D721Med (cell line): ENCODE results near the gene ITPRIP.

Experiments
- DNase-seq: peaks from one replicate; pipeline ENCODE4 v3.0.0; 2011; ENCODE audit warnings: low spot score; ENCODE audit not compliant: insufficient read length
- FAIRE-seq: peaks from 2 replicates; lab custom pipeline; 2011; peaks lifted over from hg19 to GRCh38; lab: Jason Lieb, UNC
- TF ChIP-seq, protein P1 (sequence below): IDR thresholded peaks from 2 replicates; pipeline ENCODE4 v1.5.1; 2012; ENCODE audit warnings: mild to moderate bottlenecking, control low read depth; ENCODE audit not compliant: insufficient read depth; ENCODE audit errors: missing control alignments

Gene ITPRIP

DNA sequence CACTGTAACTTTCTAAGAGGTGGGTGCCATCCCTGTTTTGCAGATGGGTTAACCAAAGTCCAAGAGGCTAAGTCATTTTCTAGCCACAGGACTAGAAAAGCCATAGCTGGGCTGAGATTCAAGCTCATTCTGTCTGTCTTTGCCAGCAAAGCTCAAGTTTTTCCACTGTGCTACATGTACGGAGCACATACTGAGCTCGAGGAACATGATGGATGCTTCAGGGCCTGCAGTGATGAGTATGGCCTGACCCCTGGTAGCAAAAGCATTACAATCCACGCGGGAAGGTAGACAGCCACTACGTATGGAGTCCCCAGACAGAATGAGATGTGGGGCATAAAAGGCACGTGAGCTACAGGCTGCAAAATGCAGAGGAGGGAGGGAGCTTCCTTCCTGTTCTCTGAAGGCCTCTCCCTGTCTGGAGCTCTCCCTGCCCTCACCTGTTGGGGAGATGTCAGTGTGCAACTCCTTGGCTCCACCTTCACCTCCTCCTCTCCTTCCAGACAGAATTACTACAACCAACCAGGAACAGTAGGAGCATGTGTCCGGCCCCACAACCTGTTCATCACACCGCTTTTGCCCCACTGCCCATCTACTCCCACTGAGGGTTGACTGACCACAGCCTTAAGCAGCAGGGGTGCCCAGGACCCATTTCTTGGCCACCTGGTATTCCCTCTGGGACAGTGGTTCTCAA is 16.4 kb downstream of the ITPRIP start:
- TF ChIP-seq, protein P1, sequence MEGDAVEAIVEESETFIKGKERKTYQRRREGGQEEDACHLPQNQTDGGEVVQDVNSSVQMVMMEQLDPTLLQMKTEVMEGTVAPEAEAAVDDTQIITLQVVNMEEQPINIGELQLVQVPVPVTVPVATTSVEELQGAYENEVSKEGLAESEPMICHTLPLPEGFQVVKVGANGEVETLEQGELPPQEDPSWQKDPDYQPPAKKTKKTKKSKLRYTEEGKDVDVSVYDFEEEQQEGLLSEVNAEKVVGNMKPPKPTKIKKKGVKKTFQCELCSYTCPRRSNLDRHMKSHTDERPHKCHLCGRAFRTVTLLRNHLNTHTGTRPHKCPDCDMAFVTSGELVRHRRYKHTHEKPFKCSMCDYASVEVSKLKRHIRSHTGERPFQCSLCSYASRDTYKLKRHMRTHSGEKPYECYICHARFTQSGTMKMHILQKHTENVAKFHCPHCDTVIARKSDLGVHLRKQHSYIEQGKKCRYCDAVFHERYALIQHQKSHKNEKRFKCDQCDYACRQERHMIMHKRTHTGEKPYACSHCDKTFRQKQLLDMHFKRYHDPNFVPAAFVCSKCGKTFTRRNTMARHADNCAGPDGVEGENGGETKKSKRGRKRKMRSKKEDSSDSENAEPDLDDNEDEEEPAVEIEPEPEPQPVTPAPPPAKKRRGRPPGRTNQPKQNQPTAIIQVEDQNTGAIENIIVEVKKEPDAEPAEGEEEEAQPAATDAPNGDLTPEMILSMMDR: no peak
- DNase-seq: no peak
- FAIRE-seq: no peak

DNA sequence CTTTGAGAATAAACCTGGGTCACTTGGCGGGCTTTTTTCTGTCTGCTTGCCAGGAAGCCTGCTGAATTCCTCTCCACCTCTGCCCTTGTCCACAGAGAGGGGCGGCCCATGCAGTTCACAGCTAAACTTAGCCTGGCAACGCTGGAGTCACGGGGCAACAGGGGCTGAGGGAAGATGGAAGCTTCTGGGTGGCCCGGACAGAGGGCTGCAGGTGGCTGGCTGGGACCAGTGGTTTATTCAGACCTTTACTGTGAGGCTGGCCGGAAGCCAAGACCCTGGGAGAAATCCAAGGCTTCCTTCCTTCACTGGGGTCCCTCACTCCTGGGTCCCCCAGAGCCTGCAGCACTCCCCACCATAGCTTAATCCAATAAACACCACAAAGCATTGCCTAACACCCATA is 17.0 kb downstream of the ITPRIP start:
- FAIRE-seq (no peak), DNase-seq (no peak)
- TF ChIP-seq, protein P1: no peak

DNA sequence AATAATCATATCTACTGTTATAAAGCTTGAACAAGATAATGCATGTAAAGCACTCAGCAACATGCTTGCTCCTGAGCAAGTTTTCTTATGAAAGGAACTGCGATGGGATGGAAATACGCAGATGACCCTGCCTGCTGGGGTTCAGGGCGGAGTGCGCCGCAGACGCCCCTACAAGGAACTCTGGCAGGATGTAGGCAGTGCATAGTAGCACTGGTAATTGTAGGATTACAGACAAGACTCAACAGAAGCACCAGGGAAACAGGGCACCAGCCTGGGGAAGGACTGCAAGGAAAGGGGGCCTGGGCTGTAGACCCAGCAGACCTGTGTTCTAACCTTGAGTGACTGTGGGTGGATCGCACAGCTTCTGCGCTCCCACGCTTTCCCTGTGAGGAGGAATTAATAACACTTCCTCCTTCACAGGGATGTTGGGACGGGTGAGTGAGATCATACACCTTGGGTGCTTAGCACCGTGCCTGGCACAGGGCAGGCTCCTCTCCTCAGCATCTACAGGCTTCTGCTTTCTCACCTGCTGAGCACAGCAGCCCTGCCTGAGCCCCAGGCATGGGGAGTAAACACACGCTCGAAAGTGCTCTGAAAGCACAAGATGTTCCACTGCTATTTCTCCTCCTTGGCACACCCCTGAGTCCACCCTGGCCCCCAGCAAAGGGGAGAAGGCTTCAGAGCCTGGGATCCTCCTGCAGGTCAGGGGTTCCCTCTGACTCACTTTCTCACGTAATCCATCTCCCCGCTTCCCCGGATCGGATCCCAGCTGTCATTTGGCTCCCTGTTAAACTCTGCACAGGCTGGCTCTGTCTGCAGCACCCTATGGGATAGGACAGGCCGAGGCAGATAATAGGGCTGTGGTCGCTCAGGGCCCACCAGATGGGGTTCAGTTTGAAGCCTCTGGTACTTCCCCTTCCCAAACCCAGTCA is 19.2 kb downstream of the ITPRIP start:
- TF ChIP-seq, protein P1: no peak
- no peak for FAIRE-seq
- DNase-seq: no peak

DNA sequence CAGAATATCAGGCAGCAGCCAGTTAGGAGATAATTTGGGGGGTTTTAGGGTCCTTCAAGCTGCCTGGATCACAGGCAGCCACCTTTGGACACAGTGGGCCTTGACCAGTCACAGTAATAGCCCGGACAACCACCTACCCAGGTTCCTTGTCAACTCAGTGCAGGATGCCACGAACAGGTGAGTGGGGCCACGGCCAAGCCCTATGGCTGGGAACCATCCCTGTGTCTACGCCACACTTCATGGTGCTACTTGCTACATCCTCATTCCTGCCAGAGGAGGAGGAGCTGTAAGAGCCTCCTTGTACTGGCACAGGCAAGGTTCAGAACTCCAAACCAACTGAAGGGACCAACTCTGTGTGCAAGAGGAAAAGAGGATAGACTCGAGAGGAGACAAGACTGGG is 19.9 kb downstream of the ITPRIP start:
- TF ChIP-seq, protein P1: no peak
- no peak for DNase-seq
- no peak for FAIRE-seq

DNA sequence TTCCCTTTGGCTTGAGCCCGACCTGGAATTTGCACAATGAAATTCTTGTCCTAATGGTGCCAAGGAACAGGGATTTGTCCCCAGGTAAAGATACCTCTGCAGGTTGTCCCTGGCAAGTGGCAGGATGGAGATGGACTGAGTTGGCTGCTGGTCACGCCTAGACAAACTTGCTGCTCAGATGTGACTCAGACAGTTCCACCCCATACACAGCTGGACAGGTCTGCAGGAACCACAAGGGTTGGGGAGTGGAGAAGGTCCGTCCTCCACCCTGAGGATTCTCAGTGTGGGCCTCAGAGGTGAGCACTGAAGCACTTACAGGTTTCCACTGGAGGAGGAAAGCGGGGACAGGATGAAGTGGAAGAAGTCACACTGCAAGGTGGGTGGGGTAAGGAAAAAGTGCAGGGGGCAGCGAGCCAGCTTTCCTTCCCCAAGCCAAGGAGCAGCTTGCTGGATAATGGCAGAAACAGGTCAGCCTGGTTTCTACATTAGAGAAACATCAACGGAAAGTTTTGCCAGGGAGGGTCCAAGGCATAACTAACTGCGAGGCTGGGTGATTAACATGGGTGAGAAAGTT is 20.5 kb downstream of the ITPRIP start:
- DNase-seq (no peak), FAIRE-seq (no peak)
- TF ChIP-seq, protein P1: no peak

DNA sequence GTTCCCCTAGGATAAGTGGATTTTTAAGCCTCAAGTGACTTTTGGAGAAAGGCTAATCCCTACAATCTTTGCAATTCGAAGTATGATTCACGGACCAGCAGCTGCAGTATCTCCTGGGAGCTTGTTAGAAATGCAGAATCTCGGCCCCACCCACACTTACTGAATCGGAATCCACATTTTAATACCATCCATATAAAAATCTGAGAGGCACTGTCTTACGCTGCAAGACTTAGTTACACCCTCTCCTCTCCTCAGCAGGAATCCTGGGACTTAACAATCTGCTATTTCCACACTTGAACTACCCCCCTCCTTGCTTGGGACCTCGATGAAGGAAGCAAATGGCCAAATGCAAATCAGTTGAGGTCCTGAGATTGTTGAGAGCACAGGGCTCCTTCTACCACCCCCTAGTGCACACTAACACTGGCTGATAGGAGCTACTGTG is 21.0 kb downstream of the ITPRIP start:
- FAIRE-seq (no peak), DNase-seq (no peak)
- TF ChIP-seq, protein P1: no peak
